Measurements from ENCODE around the gene TLE4. TPM values are rescaled to one million over a fixed set of nuclear protein-coding genes. Genes with fewer than 3 reads are reported as not detected.
"Not testable (repeated sequence)": the region's sequence is repeated elsewhere in the genome, so short reads cannot be mapped to it uniquely, and the experiment has no call there.

Gene TLE4
- total RNA-seq, 1 donor from 2014 or later: 62.6 TPM

DNA sequence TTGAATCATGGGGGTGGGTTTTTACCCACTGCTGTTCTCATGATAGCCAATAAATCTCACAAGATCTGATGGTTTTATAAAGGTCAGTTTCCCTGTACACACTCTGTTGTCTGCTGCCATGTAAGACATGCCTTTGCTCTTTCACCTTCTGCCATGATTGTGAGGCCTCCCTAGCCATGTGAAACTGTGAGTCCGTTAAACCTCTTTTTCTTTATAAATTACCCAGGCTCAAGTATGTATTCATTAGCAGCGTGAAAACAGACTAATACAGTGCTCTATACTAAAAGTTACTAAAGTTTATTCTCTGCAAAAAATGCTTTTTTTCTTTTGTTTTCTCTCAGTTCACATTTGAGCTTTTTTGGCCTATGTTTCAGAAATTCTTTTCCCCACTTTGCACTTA is 33.9 kb upstream of the TLE4 start:
- intact Hi-C loops (cut with micrococcal nuclease): no loop called here
- Mint-ChIP-seq H3K36me3 (ENCODE audit: low read depth) (no peaks in the 10 kb centered on the region), H3K9me3 (peaks cover 5% of the 10 kb centered on the region), H3K27ac (no peak overlapping the region), H3K4me3 (no peak overlapping the region), H3K4me1 (no peaks in the 10 kb centered on the region), H3K27me3 (peaks cover 2% of the 10 kb centered on the region)
- ChIA-PET POLR2A (no interaction called here), CTCF (no interaction called here)
- DNase-seq (no peak), ATAC-seq (ENCODE audit: low read depth) (no peak)
- TF ChIP-seq CTCF (IDR thresholded peaks at IDR 0.05): no peak

DNA sequence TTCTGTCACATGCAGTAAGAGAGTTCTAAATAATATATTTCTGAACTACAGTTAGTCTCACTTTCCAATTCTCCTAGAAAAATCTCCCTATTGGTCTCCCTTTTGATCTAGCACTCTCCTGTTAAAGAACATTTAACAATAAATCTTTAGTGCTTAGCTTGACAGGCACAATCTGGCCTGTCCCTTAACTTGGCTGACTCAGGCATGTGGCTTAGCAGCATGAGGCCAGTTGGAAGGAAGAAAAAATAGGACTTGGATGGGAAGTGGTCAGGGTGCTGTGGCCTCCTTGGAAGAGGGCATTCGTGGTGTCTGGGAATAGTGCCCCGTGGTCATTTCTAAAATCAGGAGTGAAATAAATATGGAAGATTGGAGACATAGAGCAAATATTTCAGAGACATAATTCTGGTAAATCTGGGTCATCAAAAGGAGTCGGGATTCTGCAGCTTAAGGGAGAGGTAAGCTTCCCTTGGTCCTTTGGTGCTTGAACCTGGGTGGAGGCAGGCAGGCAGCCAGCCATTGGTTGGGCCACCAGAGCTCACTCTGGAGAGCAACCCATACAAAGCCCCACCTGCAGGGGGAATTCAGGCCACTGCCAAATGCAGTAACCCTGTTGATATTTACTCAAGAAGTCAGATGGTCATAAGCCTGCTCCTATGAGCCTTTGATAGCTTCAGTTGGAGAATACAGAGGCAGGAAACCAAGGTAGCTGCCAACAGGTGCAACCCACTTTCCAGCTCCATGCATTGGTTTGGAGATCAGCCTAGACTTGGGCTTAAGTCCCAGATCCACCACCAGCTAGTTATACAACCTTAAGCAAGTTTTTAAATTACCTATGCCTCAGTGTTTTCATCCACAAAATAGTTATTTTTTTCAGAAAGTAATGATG is 28.8 kb upstream of the TLE4 start:
- DNase-seq (no peak), ATAC-seq (ENCODE audit: low read depth) (no peak)
- intact Hi-C loops (cut with micrococcal nuclease): no loop called here
- H3K27me3 Mint-ChIP-seq: peaks cover 13% of the 10 kb centered on the region
- H3K4me1 Mint-ChIP-seq: peaks cover 4% of the 10 kb centered on the region
- H3K36me3 Mint-ChIP-seq (ENCODE audit: low read depth): no peaks in the 10 kb centered on the region
- CTCF ChIA-PET: no interaction called here
- H3K4me3 Mint-ChIP-seq: no peak overlapping the region
- no peaks in the 10 kb centered on the region for H3K9me3 Mint-ChIP-seq
- no peak overlapping the region for H3K27ac Mint-ChIP-seq
- POLR2A ChIA-PET: no interaction called here
- TF ChIP-seq CTCF (IDR thresholded peaks at IDR 0.05): no peak

- CTCF ChIA-PET; H3K9me3 Mint-ChIP-seq; H3K4me1 Mint-ChIP-seq; H3K27ac Mint-ChIP-seq; DNase-seq; H3K36me3 Mint-ChIP-seq (ENCODE audit: low read depth); ATAC-seq (ENCODE audit: low read depth); intact Hi-C loops (cut with micrococcal nuclease); POLR2A ChIA-PET; H3K4me3 Mint-ChIP-seq: not testable (repeated sequence)
- peaks cover 13% of the 10 kb centered on the region for H3K27me3 Mint-ChIP-seq
These were observed 27.4 kb upstream of the TLE4 start for GRCh38 chr9:79544375-79544774.

DNA sequence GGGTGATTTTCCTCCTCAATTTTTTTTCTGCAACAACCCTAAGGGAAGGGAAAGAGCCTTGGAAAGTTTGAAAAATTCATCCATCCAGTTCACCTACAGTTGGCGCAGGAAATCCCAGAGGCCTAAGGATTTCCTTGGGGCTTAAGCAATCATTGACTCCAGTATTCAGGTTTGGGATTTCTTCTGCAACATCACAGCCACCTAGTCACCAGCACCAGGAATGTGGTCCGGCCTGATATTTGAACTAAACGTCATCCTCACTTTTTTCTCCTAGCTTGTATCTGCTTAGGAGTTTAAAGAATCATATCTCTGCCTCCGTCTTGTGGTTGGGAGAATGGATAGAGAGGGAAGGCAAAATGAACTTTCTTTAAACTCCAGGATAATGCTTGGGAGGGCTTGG is 20.2 kb upstream of the TLE4 start:
- DNase-seq (no peak), ATAC-seq (ENCODE audit: low read depth) (no peak)
- Mint-ChIP-seq H3K36me3 (ENCODE audit: low read depth) (no peaks in the 10 kb centered on the region), H3K9me3 (peaks cover 2% of the 10 kb centered on the region), H3K27me3 (no peaks in the 10 kb centered on the region), H3K4me1 (no peaks in the 10 kb centered on the region), H3K27ac (no peak overlapping the region), H3K4me3 (no peak overlapping the region)
- POLR2A ChIA-PET: interaction anchor here (1.2 kb wide), 1 partner anchor 20 kb away, joined by 4 read pairs; the partner anchor contains the start of gene TLE4
- no peak for TF ChIP-seq CTCF (IDR thresholded peaks at IDR 0.05)
- intact Hi-C loops (cut with micrococcal nuclease): no loop called here
- CTCF ChIA-PET: no interaction called here

DNA sequence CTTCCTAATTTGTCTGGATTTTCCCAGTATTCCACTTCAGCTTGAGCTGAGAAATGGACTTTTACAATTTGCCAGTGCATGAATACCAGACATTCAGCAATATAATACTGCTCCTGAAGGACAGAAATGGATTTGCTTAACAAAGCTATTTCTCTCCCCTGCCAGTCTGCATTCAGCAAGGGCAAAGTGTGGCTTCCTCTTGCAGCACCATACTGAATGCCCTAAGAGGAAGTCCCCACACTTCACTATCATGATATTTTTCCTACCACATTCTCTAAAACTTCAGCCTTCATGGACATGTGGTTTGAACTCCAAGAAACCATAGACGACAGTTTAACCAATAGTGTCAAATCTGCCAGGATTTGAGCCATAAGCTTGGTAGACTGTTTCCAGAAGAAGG is 19.8 kb upstream of the TLE4 start:
- intact Hi-C loops (cut with micrococcal nuclease): no loop called here
- Mint-ChIP-seq H3K9me3 (peaks cover 2% of the 10 kb centered on the region), H3K36me3 (ENCODE audit: low read depth) (no peaks in the 10 kb centered on the region), H3K4me3 (no peak overlapping the region), H3K27ac (no peak overlapping the region), H3K27me3 (no peaks in the 10 kb centered on the region), H3K4me1 (no peaks in the 10 kb centered on the region)
- ATAC-seq (ENCODE audit: low read depth) (no peak), DNase-seq (no peak)
- POLR2A ChIA-PET: no interaction called here
- no peak for TF ChIP-seq CTCF (IDR thresholded peaks at IDR 0.05)
- CTCF ChIA-PET: no interaction called here

Data from activated B cell treated with CpG ODN at 0.5 μM for 24 hours (primary cell).